Vagina (tissue), 2 donors: ENCODE measurements around the gene UNC5CL. TPM values are rescaled to one million over a fixed set of nuclear protein-coding genes. Genes with fewer than 3 reads are reported as not detected.
"Not testable (repeated sequence)": the region's sequence is repeated elsewhere in the genome, so short reads cannot be mapped to it uniquely, and the experiment has no call there.

Experiments
- DNase-seq, 2 donors: peaks; one replicate each; pipeline ENCODE4 v3.0.0-alpha.2; 2017; ENCODE audit errors: extremely low spot score in 2 of 2
- H3K27ac ChIP-seq: fragments of 200-600 bp; sonication (generic); one replicate; pipeline ENCODE4 v1.5.1; 2019
- H3K27me3 ChIP-seq: fragments of 200-600 bp; sonication (generic); one replicate; pipeline ENCODE4 v1.5.1; 2019
- H3K36me3 ChIP-seq, 2 donors: fragments of 200-600 bp; sonication (generic); one replicate each; pipeline ENCODE4 v1.5.1; 2017 to 2019
- H3K4me1 ChIP-seq: fragments of 200-600 bp; sonication (generic); one replicate; pipeline ENCODE4 v1.5.1; 2019
- H3K4me3 ChIP-seq, 2 donors: fragments of 200-600 bp; sonication (generic); 1 replicate in 1 of 2; 2 replicates in 1 of 2; pipeline ENCODE4 v1.5.1; 2016 to 2019
- H3K9me3 ChIP-seq: fragments of 200-600 bp; sonication (generic); one replicate; pipeline ENCODE4 v1.5.1; 2019
- POLR2A ChIP-seq, 2 donors: fragments of 450-650 bp; IDR thresholded peaks; one replicate each; pipeline ENCODE4 v1.6.1; 2017; ENCODE audit warnings: antibody characterized with exemption in 2 of 2, mild to moderate bottlenecking in 2 of 2, moderate library complexity in 2 of 2
- POLR2AphosphoS5 ChIP-seq, 2 donors: sonication (generic); formaldehyde crosslinking; IDR thresholded peaks; one replicate each; pipeline ENCODE4 v1.9.0; 2017; ENCODE audit warnings: antibody characterized with exemption in 2 of 2, mild to moderate bottlenecking in 2 of 2, low read depth in 1 of 2; ENCODE audit not compliant: insufficient read depth in 1 of 2
- intact Hi-C: fragments of 100-400 bp; cut with DNase I; formaldehyde crosslinking; loops from one replicate; pipeline ENCODE4 v1.15.1; 2023
- total RNA-seq: library from RNA; depleted of rRNA; stranded (reverse); fragments of >200 nt; gene quantifications from one replicate; pipeline ENCODE4 v1.2.3, GENCODE V29; 2016
- TF ChIP-seq, protein P1 (sequence below), 3 experiments: fragments of 450-650 bp in 2 of 3; fragments of 200-600 bp in 1 of 3; sonication (generic) in 1 of 3; IDR thresholded peaks; one replicate each; pipeline ENCODE4 v1.5.1; 2017 to 2019; ENCODE audit warnings: antibody characterized with exemption in 3 of 3, mild to moderate bottlenecking in 2 of 3, moderate library complexity in 2 of 3

The UNC5CL gene
- total RNA-seq, 1 donor from 2014 or later = 0.25 TPM

GRCh38 chr6:41023114-41023513 lies 15.9 kb downstream of the UNC5CL start:
- H3K4me1 ChIP-seq = peaks cover 10% of the 10 kb centered on the region
- no peaks in the 10 kb centered on the region for H3K27me3 ChIP-seq
- DNase-seq = no peak
- H3K4me3 ChIP-seq = no peak overlapping the region
- H3K27ac ChIP-seq = no peak overlapping the region
- TF ChIP-seq POLR2AphosphoS5 (IDR thresholded peaks at IDR 0.05; ENCODE audit: insufficient read depth in 1 of 2, low read depth in 1 of 2) (no peak), POLR2A (IDR thresholded peaks at IDR 0.05) (no peak)
- TF ChIP-seq, protein P1, sequence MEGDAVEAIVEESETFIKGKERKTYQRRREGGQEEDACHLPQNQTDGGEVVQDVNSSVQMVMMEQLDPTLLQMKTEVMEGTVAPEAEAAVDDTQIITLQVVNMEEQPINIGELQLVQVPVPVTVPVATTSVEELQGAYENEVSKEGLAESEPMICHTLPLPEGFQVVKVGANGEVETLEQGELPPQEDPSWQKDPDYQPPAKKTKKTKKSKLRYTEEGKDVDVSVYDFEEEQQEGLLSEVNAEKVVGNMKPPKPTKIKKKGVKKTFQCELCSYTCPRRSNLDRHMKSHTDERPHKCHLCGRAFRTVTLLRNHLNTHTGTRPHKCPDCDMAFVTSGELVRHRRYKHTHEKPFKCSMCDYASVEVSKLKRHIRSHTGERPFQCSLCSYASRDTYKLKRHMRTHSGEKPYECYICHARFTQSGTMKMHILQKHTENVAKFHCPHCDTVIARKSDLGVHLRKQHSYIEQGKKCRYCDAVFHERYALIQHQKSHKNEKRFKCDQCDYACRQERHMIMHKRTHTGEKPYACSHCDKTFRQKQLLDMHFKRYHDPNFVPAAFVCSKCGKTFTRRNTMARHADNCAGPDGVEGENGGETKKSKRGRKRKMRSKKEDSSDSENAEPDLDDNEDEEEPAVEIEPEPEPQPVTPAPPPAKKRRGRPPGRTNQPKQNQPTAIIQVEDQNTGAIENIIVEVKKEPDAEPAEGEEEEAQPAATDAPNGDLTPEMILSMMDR (IDR thresholded peaks at IDR 0.05) = no peak
- intact Hi-C loops = no loop called here
- H3K36me3 ChIP-seq = no peaks in the 10 kb centered on the region
- no peaks in the 10 kb centered on the region for H3K9me3 ChIP-seq

- no peak overlapping the region for H3K27ac ChIP-seq
- DNase-seq = no peak
- H3K36me3 ChIP-seq = no peaks in the 10 kb centered on the region
- no peak for TF ChIP-seq POLR2AphosphoS5 (IDR thresholded peaks at IDR 0.05; ENCODE audit: insufficient read depth in 1 of 2, low read depth in 1 of 2)
- TF ChIP-seq POLR2A (IDR thresholded peaks at IDR 0.05) = no peak
- TF ChIP-seq, protein P1 (IDR thresholded peaks at IDR 0.05) = no peak
- no peak overlapping the region for H3K4me3 ChIP-seq
- no peaks in the 10 kb centered on the region for H3K27me3 ChIP-seq
- intact Hi-C loops = no loop called here
- peaks cover 3% of the 10 kb centered on the region for H3K4me1 ChIP-seq
- no peaks in the 10 kb centered on the region for H3K9me3 ChIP-seq
Observed at GRCh38 chr6:41022294-41022693, 16.7 kb downstream of the UNC5CL start.

GRCh38 chr6:41021832-41022231 lies 17.2 kb downstream of the UNC5CL start:
- intact Hi-C loops = no loop called here
- no peaks in the 10 kb centered on the region for H3K27me3 ChIP-seq
- no peaks in the 10 kb centered on the region for H3K36me3 ChIP-seq
- H3K4me1 ChIP-seq = no peaks in the 10 kb centered on the region
- no peaks in the 10 kb centered on the region for H3K9me3 ChIP-seq
- H3K27ac ChIP-seq = no peak overlapping the region
- no peak for DNase-seq
- TF ChIP-seq POLR2A (IDR thresholded peaks at IDR 0.05) (no peak), POLR2AphosphoS5 (IDR thresholded peaks at IDR 0.05; ENCODE audit: insufficient read depth in 1 of 2, low read depth in 1 of 2) (no peak)
- TF ChIP-seq, protein P1 (IDR thresholded peaks at IDR 0.05) = no peak
- no peak overlapping the region for H3K4me3 ChIP-seq

DNA sequence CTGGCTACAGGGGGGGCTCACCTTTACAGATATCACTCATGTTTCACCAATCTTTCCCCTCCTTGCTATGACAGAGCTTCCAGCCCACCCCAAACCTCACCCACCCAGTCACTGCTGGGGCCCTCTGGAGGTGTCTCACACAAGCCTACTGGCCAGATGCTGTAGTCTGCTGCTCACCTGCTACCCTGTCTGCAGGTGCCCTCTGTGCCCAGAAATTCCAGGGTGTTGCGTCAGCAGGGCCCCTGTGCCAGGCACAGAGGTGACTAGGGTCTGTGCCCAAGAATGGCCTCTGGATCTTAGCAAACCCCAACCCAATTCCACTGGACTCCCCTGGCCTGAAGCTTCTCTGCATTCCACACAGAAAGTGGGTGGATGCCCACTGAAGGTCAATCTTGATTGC lies 21.4 kb downstream of the UNC5CL start:
- Histone ChIP-seq H3K36me3 (no peaks in the 10 kb centered on the region), H3K27ac (no peak overlapping the region), H3K4me3 (no peak overlapping the region), H3K27me3 (no peaks in the 10 kb centered on the region), H3K4me1 (no peaks in the 10 kb centered on the region), H3K9me3 (no peaks in the 10 kb centered on the region)
- no peak for TF ChIP-seq POLR2AphosphoS5 (IDR thresholded peaks at IDR 0.05; ENCODE audit: insufficient read depth in 1 of 2, low read depth in 1 of 2)
- intact Hi-C loops = no loop called here
- DNase-seq = no peak

DNA sequence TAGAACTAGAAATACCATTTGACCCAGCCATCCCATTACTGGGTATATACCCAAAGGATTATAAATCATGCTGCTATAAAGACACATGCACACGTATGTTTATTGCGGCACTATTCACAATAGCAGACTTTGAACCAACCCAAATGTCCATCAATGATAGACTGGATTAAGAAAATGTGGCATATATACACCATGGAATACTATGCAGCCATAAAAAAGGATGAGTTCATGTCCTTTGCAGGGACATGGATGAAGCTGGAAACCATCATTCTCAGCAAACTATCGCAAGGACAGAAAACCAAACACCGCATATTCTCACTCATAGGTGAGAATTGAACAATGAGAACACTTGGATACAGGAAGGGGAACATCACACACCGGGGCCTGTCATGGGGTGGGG lies 23.2 kb downstream of the UNC5CL start:
- H3K9me3 ChIP-seq, H3K4me1 ChIP-seq, intact Hi-C loops, DNase-seq, H3K36me3 ChIP-seq, H3K4me3 ChIP-seq, H3K27ac ChIP-seq, H3K27me3 ChIP-seq: not testable (repeated sequence)

DNA sequence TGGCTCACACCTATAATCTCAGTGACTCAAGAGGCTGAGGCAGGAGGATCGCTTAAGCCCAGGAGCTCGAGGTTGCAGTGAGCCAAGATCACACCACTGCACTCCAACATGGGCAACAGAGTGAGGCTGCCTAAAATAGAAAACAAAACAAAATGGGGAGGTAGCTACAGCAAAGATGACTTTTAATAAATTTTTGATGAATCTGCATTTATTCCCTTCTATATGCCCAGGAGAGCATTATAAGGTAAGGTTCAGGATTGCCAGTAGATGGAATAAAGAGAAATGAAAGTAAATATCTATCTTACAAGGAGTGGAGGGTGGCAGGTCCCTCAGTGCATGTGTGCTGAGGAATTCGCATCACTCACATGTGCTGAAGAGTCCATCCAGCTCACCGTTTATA lies 24.2 kb downstream of the UNC5CL start:
- Histone ChIP-seq H3K9me3 (no peaks in the 10 kb centered on the region), H3K27ac (no peak overlapping the region), H3K36me3 (no peaks in the 10 kb centered on the region), H3K4me3 (no peak overlapping the region), H3K4me1 (no peaks in the 10 kb centered on the region), H3K27me3 (no peaks in the 10 kb centered on the region)
- TF ChIP-seq POLR2A (IDR thresholded peaks at IDR 0.05) = no peak
- intact Hi-C loops = no loop called here
- no peak for DNase-seq
